ENCODE results near the gene TNF. TPM values are rescaled to one million over a fixed set of nuclear protein-coding genes. Genes with fewer than 3 reads are reported as not detected.
A peak's percentile ranks its signal among the peaks of the same experiment; 100 is the strongest.

The TNF gene
- total RNA-seq, 1 experiment from 2014 or later: not detected

DNA sequence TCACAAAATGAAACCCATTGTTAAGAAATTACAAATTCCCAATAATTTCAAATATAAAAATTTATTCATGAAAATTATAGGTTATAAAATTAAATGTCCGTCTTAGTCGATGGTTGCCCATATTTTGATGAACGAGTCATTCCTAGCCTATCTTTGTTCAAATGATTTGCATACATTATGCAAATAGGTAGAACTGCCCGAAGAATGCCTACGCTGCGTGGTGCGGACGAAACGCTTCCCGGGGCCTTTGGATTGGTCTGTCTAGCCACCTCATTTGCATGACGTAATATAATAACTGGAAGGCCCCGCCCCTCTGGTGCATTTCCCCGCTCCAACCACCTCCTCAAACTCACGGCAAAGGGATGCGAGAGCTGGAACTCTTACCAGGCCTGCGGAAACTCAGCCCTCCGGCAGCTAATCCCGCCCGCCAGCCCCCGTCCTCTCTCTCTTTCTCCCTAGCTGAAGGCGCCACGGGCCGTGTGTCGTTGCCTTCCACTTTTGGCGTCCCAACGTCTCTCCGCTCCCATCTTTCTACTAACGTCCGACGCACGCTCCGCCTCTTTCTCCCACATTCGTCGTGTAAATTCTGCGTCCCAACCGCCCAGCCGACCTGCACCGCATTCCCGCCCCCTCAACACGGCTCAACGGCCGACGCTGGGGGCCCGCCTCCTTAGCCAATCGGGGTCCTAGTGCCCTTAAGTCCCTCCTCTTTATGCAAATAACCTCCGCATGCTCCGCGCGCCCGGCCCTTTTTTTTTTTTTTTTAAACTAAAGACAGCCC, 44.6 kb downstream of the TNF start:
- H3K4me3 ChIP-seq (ENCODE audit: low read length): peak overlapping the region; percentile 99
- peak overlapping the region; percentile 99 for H3K9ac ChIP-seq (ENCODE audit: low read length)
- H3K9me2 ChIP-seq (replicated peaks; ENCODE audit: low read length): no peaks in the 10 kb centered on the region
- H3F3A ChIP-seq (ENCODE audit: low read length, unreplicated experiment): no peaks in the 10 kb centered on the region
- ATAC-seq (peak; percentile 88), DNase-seq (peak; percentile 98)
- peaks cover 24% of the 10 kb centered on the region for H4K20me1 ChIP-seq (ENCODE audit: low read length)
- H3K36me3 ChIP-seq (ENCODE audit: low read depth, low read length): peaks cover 15% of the 10 kb centered on the region
- CTCF ChIA-PET: no interaction called here
- peaks cover 42% of the 10 kb centered on the region for H3K79me2 ChIP-seq (ENCODE audit: low read length)
- H3K4me2 ChIP-seq (ENCODE audit: low read length): peak overlapping the region; percentile 83
- no peaks in the 10 kb centered on the region for H3K27me3 ChIP-seq (ENCODE audit: low read length)
- H3K9me3 ChIP-seq (ENCODE audit: low read length): no peaks in the 10 kb centered on the region
- intact Hi-C loops (cut with micrococcal nuclease): loop anchor here (1.0 kb wide), 2 partner anchors 32 to 45 kb away; partner anchors contain the start of gene BAG6
- H2AFZ ChIP-seq (ENCODE audit: low read length): peak overlapping the region; percentile 83
- POLR2A ChIA-PET (ENCODE audit: unreplicated experiment): no interaction called here
- peaks cover 17% of the 10 kb centered on the region for H3K4me1 ChIP-seq (ENCODE audit: insufficient read depth, low read length)
- H3K27ac ChIP-seq (ENCODE audit: low read length): peak overlapping the region; percentile 91
- TF ChIP-seq, protein P1, sequence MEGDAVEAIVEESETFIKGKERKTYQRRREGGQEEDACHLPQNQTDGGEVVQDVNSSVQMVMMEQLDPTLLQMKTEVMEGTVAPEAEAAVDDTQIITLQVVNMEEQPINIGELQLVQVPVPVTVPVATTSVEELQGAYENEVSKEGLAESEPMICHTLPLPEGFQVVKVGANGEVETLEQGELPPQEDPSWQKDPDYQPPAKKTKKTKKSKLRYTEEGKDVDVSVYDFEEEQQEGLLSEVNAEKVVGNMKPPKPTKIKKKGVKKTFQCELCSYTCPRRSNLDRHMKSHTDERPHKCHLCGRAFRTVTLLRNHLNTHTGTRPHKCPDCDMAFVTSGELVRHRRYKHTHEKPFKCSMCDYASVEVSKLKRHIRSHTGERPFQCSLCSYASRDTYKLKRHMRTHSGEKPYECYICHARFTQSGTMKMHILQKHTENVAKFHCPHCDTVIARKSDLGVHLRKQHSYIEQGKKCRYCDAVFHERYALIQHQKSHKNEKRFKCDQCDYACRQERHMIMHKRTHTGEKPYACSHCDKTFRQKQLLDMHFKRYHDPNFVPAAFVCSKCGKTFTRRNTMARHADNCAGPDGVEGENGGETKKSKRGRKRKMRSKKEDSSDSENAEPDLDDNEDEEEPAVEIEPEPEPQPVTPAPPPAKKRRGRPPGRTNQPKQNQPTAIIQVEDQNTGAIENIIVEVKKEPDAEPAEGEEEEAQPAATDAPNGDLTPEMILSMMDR (conservative IDR thresholded peaks at IDR 0.05; ENCODE audit: low read depth, low read length): no peak
- TF ChIP-seq EZH2phosphoT487 (IDR thresholded peaks at IDR 0.05; ENCODE audit: borderline replicate concordance, low read length) (no peak), EZH2 (IDR thresholded peaks at IDR 0.05; ENCODE audit: low read length, unreplicated experiment) (no peak)
- TSS peak; percentile 96 for BruUV-seq (replicated peaks)

GRCh38 chr6:31620586-31621319, 45.4 kb downstream of the TNF start, which contains the start of gene PRRC2A:
TSS of gene PRRC2A (plus strand) at chr6:31620715. CDS start at chr6:31622790, 2,075 bp downstream.
- Histone ChIP-seq H3K4me2 (ENCODE audit: low read length) (peak within 1 kb of the TSS; percentile 98), H3K27me3 (ENCODE audit: low read length) (no peaks in the 10 kb centered on the region), H3K36me3 (ENCODE audit: low read depth, low read length) (peaks cover 23% of the 10 kb centered on the region), H4K20me1 (ENCODE audit: low read length) (peaks cover 24% of the 10 kb centered on the region), H3K9me2 (replicated peaks; ENCODE audit: low read length) (no peaks in the 10 kb centered on the region), H3K9ac (ENCODE audit: low read length) (peak within 1 kb of the TSS; percentile 99), H3K9me3 (ENCODE audit: low read length) (no peaks in the 10 kb centered on the region), H3K79me2 (ENCODE audit: low read length) (peaks cover 49% of the 10 kb centered on the region), H3K4me1 (ENCODE audit: insufficient read depth, low read length) (peaks cover 17% of the 10 kb centered on the region), H3K27ac (ENCODE audit: low read length) (peak within 1 kb of the TSS; percentile 91), H3F3A (ENCODE audit: low read length, unreplicated experiment) (no peaks in the 10 kb centered on the region), H2AFZ (ENCODE audit: low read length) (peak within 1 kb of the TSS; percentile 83), H3K4me3 (ENCODE audit: low read length) (peak within 1 kb of the TSS; percentile 99)
- ChIA-PET CTCF (no interaction called here), POLR2A (ENCODE audit: unreplicated experiment) (no interaction called here)
- no TSS peak for BruUV-seq (replicated peaks)
- no peak for TF ChIP-seq EZH2 (IDR thresholded peaks at IDR 0.05; ENCODE audit: low read length, unreplicated experiment)
- TF ChIP-seq, protein P1 (conservative IDR thresholded peaks at IDR 0.05; ENCODE audit: low read depth, low read length): no peak
- no peak for TF ChIP-seq EZH2phosphoT487 (IDR thresholded peaks at IDR 0.05; ENCODE audit: borderline replicate concordance, low read length)
- ATAC-seq: peak; percentile 62
- DNase-seq: no peak
- intact Hi-C loops (cut with micrococcal nuclease): loop anchor here (1.0 kb wide), 2 partner anchors 32 to 45 kb away; partner anchors contain the start of gene BAG6

Data from PC-3 (cell line).